HepG2 (cell line): ENCODE data around the gene HKDC1. TPM values are rescaled to one million over a fixed set of nuclear protein-coding genes. Genes with fewer than 3 reads are reported as not detected.

Source experiments
- ATAC-seq: fragments of 200-7000 bp; cut with Tn5 transposase; 3 replicates; pipeline ENCODE4 v1.9.1; 2020; ENCODE audit warnings: mild to moderate bottlenecking, moderate library complexity
- BruUV-seq: library from RNA; stranded (reverse); fragments of 400-500 nt; replicated peaks from 2 replicates; lab custom pipeline; 2021; lab: Mats Ljungman, UMichigan
- CTCF ChIA-PET: fragments of 300-600 bp; formaldehyde crosslinking; extraction: SDS; loops from one replicate; lab custom pipeline; 2021; ENCODE audit warnings: low total read pairs, inconsistent platforms, low intra/inter-chr PET ratio; lab: Yijun Ruan, JAX
- POLR2A ChIA-PET: fragments of 350-600 bp; sonication (Branson Sonifier 250); formaldehyde crosslinking; loops from one replicate; lab custom pipeline; 2020; ENCODE audit warnings: antibody characterized with exemption, inconsistent platforms; lab: Yijun Ruan, JAX
- DNase-seq: peaks from one replicate; pipeline ENCODE4 v3.0.0-alpha.2; 2015; ENCODE audit warnings: low spot score
- FAIRE-seq: peaks from 3 replicates; lab custom pipeline; 2011; peaks lifted over from hg19 to GRCh38; lab: Jason Lieb, UNC
- H2AFZ ChIP-seq: one replicate; pipeline ENCODE4 v1.6.1; 2011; ENCODE audit warnings: low read length, inconsistent platforms
- H3K27ac ChIP-seq: fragments of 300-600 bp; 3 replicates; pipeline ENCODE4 v1.8.0; 2011; ENCODE audit warnings: mixed run types, mild to moderate bottlenecking, mixed read lengths, low read length, inconsistent platforms; ENCODE audit not compliant: insufficient read depth; ENCODE audit errors: extremely low read length
- H3K27me3 ChIP-seq, 2 experiments: fragments of 200-600 bp in 1 of 2; 2 replicates in 1 of 2; 3 replicates in 1 of 2; pipeline versions ENCODE4 v1.6.0 to v1.8.0; 2011; ENCODE audit warnings: low read length in 2 of 2, mild to moderate bottlenecking in 2 of 2, moderate library complexity in 2 of 2, inconsistent platforms in 1 of 2; ENCODE audit not compliant: insufficient read depth in 2 of 2, control insufficient read depth in 1 of 2
- H3K36me3 ChIP-seq, 2 experiments: fragments of 200-600 bp in 1 of 2; replicated peaks in 1 of 2; 2 replicates in 1 of 2; 3 replicates in 1 of 2; pipeline versions ENCODE4 v1.5.1 to v1.8.0; 2011; ENCODE audit warnings: low read length in 2 of 2, inconsistent platforms in 1 of 2; ENCODE audit not compliant: insufficient read depth in 2 of 2, control insufficient read depth in 1 of 2
- H3K4me1 ChIP-seq: 2 replicates; pipeline ENCODE4 v1.5.1; 2012; ENCODE audit warnings: low read length, inconsistent platforms; ENCODE audit not compliant: insufficient read depth
- H3K4me2 ChIP-seq: 2 replicates; pipeline ENCODE4 v1.6.0; 2011; ENCODE audit warnings: low read depth, low read length, inconsistent platforms
- H3K4me3 ChIP-seq, 3 experiments: fragments of 200-600 bp in 1 of 3; sonication (generic), shearing (Covaris generic) in 1 of 3; replicated peaks in 1 of 3; 2 replicates each; pipeline ENCODE4 v1.5.1; 2011 to 2016; ENCODE audit warnings: low read length in 3 of 3, inconsistent platforms in 2 of 3, low read depth in 2 of 3, mild to moderate bottlenecking in 2 of 3, control low read depth in 1 of 3, mixed read lengths in 1 of 3; ENCODE audit not compliant: insufficient read depth in 1 of 3
- H3K79me2 ChIP-seq: one replicate; pipeline ENCODE4 v1.6.1; 2011; ENCODE audit warnings: low read length, inconsistent platforms; ENCODE audit not compliant: insufficient read depth
- H3K9ac ChIP-seq: 2 replicates; pipeline ENCODE4 v1.6.0; 2011; ENCODE audit warnings: mild to moderate bottlenecking, low read depth, low read length, inconsistent platforms; ENCODE audit not compliant: insufficient read depth
- H3K9me3 ChIP-seq: 2 replicates; pipeline ENCODE4 v1.5.1; 2012; ENCODE audit warnings: mild to moderate bottlenecking, low read length
- H4K20me1 ChIP-seq: 2 replicates; pipeline ENCODE4 v1.6.0; 2011; ENCODE audit warnings: inconsistent platforms, mild to moderate bottlenecking, low read length, moderate library complexity; ENCODE audit not compliant: insufficient read depth
- ARNT2 ChIP-seq: sonication (generic); formaldehyde crosslinking; IDR thresholded peaks from 2 replicates; pipeline ENCODE4 v1.8.0; 2022; ENCODE audit warnings: mild to moderate bottlenecking, low read depth, missing genetic modification reagents, moderate library complexity
- CHD4 ChIP-seq: fragments of 200-600 bp; sonication (generic); IDR thresholded peaks from 2 replicates; pipeline ENCODE4 v1.7.0; 2017; ENCODE audit warnings: mild to moderate bottlenecking, low read length, borderline replicate concordance
- MIXL1 ChIP-seq: IDR thresholded peaks from 2 replicates; pipeline ENCODE4 v1.6.1; 2016
- TAF1 ChIP-seq: sonication (generic); formaldehyde crosslinking; IDR thresholded peaks from 2 replicates; pipeline ENCODE4 v1.4.0; 2020; ENCODE audit warnings: missing genetic modification reagents
- ZBTB43 ChIP-seq: sonication (generic); formaldehyde crosslinking; conservative IDR thresholded peaks from 2 replicates; pipeline ENCODE4 v1.4.0; 2020; ENCODE audit warnings: missing genetic modification reagents
- ZNF282 ChIP-seq: fragments of 450-650 bp; IDR thresholded peaks from 2 replicates; pipeline ENCODE4 v1.6.1; 2018; ENCODE audit not compliant: partially characterized antibody
- ZNF713 ChIP-seq: sonication (generic); formaldehyde crosslinking; IDR thresholded peaks from 2 replicates; pipeline ENCODE4 v1.4.0; 2020; ENCODE audit warnings: mild to moderate bottlenecking, missing genetic modification reagents
- WGBS: methylation state at CpG from one replicate; pipeline ENCODE4 v1.1.6; 2017; ENCODE audit warnings: low lambda C conversion rate; 5-methylcytosine and 5-hydroxymethylcytosine counted together
- in situ Hi-C: cut with HindIII; loops from 2 replicates; pipeline ENCODE4 v1.10.0; 2017; ENCODE audit warnings: low pct_unique_long_range_greater_than_20kb; ENCODE audit not compliant: extremely low pct_ligation_motif_present
- intact Hi-C: fragments of 100-400 bp; cut with micrococcal nuclease; formaldehyde crosslinking; loops from one replicate; pipeline ENCODE4 v1.10.0; 2022; ENCODE audit not compliant: unreplicated experiment
- polyA plus RNA-seq, 8 experiments: library from polyadenylated mRNA; depleted of rRNA in 3 of 8; stranded (reverse) in 7 of 8; unstranded in 1 of 8; fragments of >200 nt; fragmentation: Illumina TruSeq in 4 of 8; extraction: Trizol in 4 of 8; gene quantifications; 2 replicates each; pipeline versions ENCODE4 v1.2.1 to v1.2.3, GENCODE V29; 2011 to 2016; ENCODE audit warnings: low read depth in 4 of 8, missing spikeins in 1 of 8, mixed read lengths in 1 of 8; ENCODE audit not compliant: insufficient read depth in 1 of 8
- total RNA-seq, 5 experiments: library from RNA; depleted of rRNA; stranded (reverse); fragments of >200 nt; fragmentation: Illumina TruSeq; extraction: Trizol; gene quantifications; 2 replicates each; pipeline ENCODE4 v1.2.3, GENCODE V29; 2016; ENCODE audit warnings: low read depth in 1 of 5

The HKDC1 gene
- total and polyA plus RNA-seq, 2 of the 13 experiments (the other 11 are each of a cell fraction or from before 2014, with no cell fraction given) = 8.1 to 12.4 TPM

GRCh38 chr10:69315610-69316312, 95.6 kb downstream of the HKDC1 start:
- no peak for ATAC-seq
- H3K4me3 ChIP-seq = no peak overlapping the region
- no peak overlapping the region for H2AFZ ChIP-seq
- no peak for FAIRE-seq
- 0 out of 2 replicates have a peak, but pooled peaks cover 12% of the 10 kb centered on the region for H3K4me1 ChIP-seq
- in situ Hi-C loops (no loop called here), intact Hi-C loops (no loop called here)
- DNase-seq = no peak
- whole genome bisulfite sequencing = 71% methylated on average over 6 of the region's 6 CpGs
- ChIA-PET CTCF (no interaction called here), POLR2A (no interaction called here)
- H3K9ac ChIP-seq = no peak overlapping the region
- no peak overlapping the region for H3K27ac ChIP-seq
- H3K36me3 ChIP-seq = no peaks in the 10 kb centered on the region
- no peaks in the 10 kb centered on the region for H4K20me1 ChIP-seq
- no peaks in the 10 kb centered on the region for H3K9me3 ChIP-seq
- TF ChIP-seq ARNT2 (CRISPR knock-in tag) = no peak
- TF ChIP-seq ZNF282 = no peak
- TF ChIP-seq TAF1 (CRISPR knock-in tag) = no peak
- no peak for TF ChIP-seq ZNF713 (CRISPR knock-in tag)
- no peak for TF ChIP-seq MIXL1 (CRISPR knock-in tag)
- TF ChIP-seq ZBTB43 = no peak
- TF ChIP-seq CHD4 = no peak
- H3K79me2 ChIP-seq = no peaks in the 10 kb centered on the region
- no peak overlapping the region for H3K4me2 ChIP-seq
- BruUV-seq = no TSS peak
- peaks cover 3 to 47% of the 10 kb centered on the region in 2 experiments; a peak in 4 of 5 replicates for H3K27me3 ChIP-seq
